GM10266 (cell line): ENCODE results near the gene LAMA5.

Experiments used
- DNase-seq: peaks from one replicate; pipeline ENCODE4 v3.0.0; 2012; ENCODE audit errors: extremely low spot score
- CTCF ChIP-seq: IDR thresholded peaks from 2 replicates; pipeline ENCODE4 v1.5.1; 2012; ENCODE audit warnings: mild to moderate bottlenecking, low read depth; ENCODE audit not compliant: control insufficient read depth, insufficient read depth; ENCODE audit errors: missing control alignments

Gene LAMA5

DNA sequence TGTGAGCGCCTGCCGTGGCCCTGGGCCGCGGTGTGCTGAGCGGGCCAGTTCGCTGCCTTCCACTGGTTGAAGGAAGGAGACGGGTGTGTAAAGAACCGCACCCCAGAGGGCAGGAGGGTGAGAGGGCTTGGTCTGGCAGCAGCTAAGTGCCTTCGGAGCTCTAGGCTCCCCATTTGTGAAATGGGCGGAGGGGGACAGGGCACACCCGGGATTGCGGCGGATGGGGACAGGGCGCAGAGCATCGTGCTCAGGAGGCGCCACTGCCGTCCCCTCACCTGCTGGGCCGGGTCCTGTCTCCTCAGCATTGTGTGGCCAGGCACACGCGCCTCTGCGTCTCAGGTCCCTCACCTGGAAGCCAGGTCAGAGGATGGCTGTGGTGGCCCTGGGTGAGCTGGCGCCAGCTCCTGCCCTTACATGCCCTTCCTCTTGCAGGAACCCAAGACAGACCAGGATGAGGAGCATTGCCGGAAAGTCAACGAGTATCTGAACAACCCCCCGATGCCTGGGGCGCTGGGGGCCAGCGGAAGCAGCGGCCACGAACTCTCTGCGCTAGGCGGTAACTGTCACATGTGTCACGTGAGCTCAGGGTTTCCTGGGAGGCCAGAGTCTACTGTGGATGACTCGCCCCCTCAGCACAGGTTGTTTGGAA is 61.2 kb downstream of the LAMA5 start:
- DNase-seq: no peak
- no peak for TF ChIP-seq CTCF

GRCh38 chr20:62305149-62305764 is 61.9 kb downstream of the LAMA5 start:
- no peak for TF ChIP-seq CTCF
- no peak for DNase-seq

- no peak for DNase-seq
- no peak for TF ChIP-seq CTCF
Measured at GRCh38 chr20:62304331-62305148, 62.6 kb downstream of the LAMA5 start.

DNA sequence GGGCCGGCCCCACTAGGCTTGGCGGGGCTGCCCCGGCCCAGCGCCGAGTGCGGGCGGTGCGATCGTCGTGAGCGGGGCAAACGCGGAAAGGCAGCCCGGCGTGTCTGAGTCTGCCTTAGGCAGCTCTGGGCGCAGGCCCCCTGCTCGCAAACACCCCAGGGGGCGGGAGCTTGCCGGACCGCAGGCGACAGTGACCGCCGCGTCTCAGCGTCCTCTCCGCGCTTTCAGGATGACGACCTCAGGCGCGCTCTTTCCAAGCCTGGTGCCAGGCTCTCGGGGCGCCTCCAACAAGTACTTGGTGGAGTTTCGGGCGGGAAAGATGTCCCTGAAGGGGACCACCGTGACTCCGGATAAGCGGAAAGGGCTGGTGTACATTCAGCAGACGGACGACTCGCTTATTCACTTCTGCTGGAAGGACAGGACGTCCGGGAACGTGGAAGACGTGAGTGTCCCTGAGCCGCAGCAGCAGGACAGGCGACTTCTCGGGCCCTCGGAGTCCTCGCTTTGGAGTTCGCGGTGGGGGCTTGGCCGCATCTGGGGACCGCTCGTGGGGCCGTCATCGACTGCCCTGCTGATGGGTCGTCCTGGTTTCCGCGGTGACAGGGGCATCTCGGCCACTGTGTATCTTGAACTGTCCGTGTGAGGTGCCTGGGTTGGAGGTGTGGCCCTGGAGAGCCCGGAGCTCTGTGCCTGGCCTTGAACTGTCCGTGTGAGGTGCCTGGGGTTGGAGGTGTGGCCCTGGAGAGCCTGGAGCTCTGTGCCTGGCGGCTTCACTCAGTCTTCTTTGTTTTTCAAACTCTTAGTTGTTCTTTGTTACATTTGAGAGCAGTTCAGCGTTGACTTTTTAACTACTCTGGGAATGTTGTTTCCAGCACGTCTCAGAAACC is 63.5 kb downstream of the LAMA5 start:
- DNase-seq: no peak

GRCh38 chr20:62303062-62303339 is 64.1 kb downstream of the LAMA5 start:
- DNase-seq: no peak
- TF ChIP-seq CTCF: no peak

More for the DNA sequence above, 63.5 kb downstream of the LAMA5 start:
- TF ChIP-seq CTCF: no peak

DNA sequence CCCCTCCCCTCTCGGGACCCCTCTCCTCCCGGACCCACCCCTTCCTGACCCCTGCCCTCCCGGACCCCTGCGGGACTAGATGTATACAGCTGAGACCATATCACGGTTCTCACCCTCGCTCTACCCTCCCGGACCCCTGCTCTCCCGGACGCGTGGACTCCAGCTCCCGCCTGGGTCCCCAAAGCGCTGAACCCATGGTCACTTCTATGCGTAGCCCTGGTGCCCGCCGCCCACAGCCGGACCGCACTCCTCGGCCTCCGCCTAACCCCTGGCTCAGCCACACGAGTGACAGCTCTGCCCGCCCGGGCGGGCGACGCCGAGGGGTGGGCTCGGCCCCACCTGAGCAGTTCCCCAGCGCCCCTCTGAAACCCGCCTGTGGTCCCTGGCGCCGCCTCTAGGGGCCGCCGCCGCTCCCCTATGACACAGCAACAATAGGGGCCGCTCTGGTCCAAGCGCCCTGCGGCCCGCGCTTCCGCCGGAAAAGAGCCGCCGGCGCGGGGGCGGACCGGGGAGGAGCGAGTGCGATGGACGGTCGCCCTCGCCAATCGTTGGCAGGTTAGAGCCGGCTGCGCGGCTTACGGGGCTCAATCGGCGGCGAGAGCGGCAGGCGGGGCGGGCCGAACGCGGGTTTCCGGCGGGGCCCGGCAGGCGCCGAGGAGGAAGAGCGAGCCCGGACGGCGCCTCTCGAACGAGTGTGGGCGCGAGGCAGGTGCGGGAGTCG is 64.6 kb downstream of the LAMA5 start, which contains the start of gene ADRM1:
ADRM1 (plus strand) TSS at position 657 of the 721 bp plus-strand sequence. CDS start 572 bp downstream, outside the sequence.
- peak; percentile 100 for DNase-seq
- TF ChIP-seq CTCF: peak; percentile 90
